Endothelial cell of umbilical vein (primary cell): ENCODE measurements around the gene VSIG4. TPM values are rescaled to one million over a fixed set of nuclear protein-coding genes. Genes with fewer than 3 reads are reported as not detected.

Experiments
- BruUV-seq: library from RNA; stranded (reverse); fragments of 400-500 nt; replicated peaks from 2 replicates; lab custom pipeline; 2021; lab: Mats Ljungman, UMichigan
- CTCF ChIA-PET: fragments of 300-600, 350-600 bp; sonication (Branson Sonifier 250); formaldehyde crosslinking; loops from one replicate; lab custom pipeline; 2021; ENCODE audit warnings: antibody characterized with exemption, inconsistent platforms; lab: Charles Lee
- POLR2A ChIA-PET: fragments of 300-600, 350-600 bp; sonication (Branson Sonifier 250); formaldehyde crosslinking; loops from one replicate; lab custom pipeline; 2021; ENCODE audit warnings: antibody characterized with exemption, inconsistent platforms; lab: Charles Lee
- DNase-seq: peaks from one replicate; pipeline ENCODE4 v3.0.0-alpha.2; 2011; ENCODE audit warnings: low read depth, low spot score
- FAIRE-seq: peaks from 2 replicates; lab custom pipeline; 2011; peaks lifted over from hg19 to GRCh38; lab: Jason Lieb, UNC
- H2AFZ ChIP-seq: 2 replicates; pipeline ENCODE4 v1.6.0; 2012; ENCODE audit warnings: low read depth, low read length, control low read depth, inconsistent platforms
- H3K27ac ChIP-seq: 2 replicates; pipeline ENCODE4 v1.5.1; 2011; ENCODE audit warnings: low read depth, mild to moderate bottlenecking, control low read depth, low read length, moderate library complexity; ENCODE audit not compliant: insufficient read depth
- H3K27me3 ChIP-seq, 2 experiments: 2 replicates each; pipeline versions ENCODE4 v1.6.0 to v1.6.1; 2011; ENCODE audit warnings: low read length in 2 of 2, mixed read lengths in 1 of 2; ENCODE audit not compliant: control insufficient read depth in 2 of 2, insufficient read depth in 2 of 2
- H3K36me3 ChIP-seq, 2 experiments: 2 replicates in 1 of 2; 3 replicates in 1 of 2; pipeline ENCODE4 v1.5.1; 2011; ENCODE audit warnings: low read length in 2 of 2, mild to moderate bottlenecking in 1 of 2, moderate library complexity in 1 of 2; ENCODE audit not compliant: control insufficient read depth in 2 of 2, insufficient read depth in 2 of 2; ENCODE audit errors: extremely low read depth in 1 of 2
- H3K4me1 ChIP-seq: 3 replicates; pipeline ENCODE4 v1.5.1; 2011; ENCODE audit warnings: mild to moderate bottlenecking, low read length; ENCODE audit not compliant: control insufficient read depth, insufficient read depth; ENCODE audit errors: extremely low read depth
- H3K4me2 ChIP-seq: 2 replicates; pipeline ENCODE4 v1.6.1; 2011; ENCODE audit warnings: low read length, control low read depth, mixed read lengths; ENCODE audit not compliant: insufficient read depth
- H3K4me3 ChIP-seq, 3 experiments: fragments of 200-600 bp in 1 of 3; sonication (generic), shearing (Covaris generic) in 1 of 3; replicated peaks in 1 of 3; 2 replicates each; pipeline ENCODE4 v1.5.1; 2011 to 2016; ENCODE audit warnings: control low read depth in 3 of 3, low read length in 3 of 3, mild to moderate bottlenecking in 2 of 3, inconsistent platforms in 1 of 3, low read depth in 1 of 3, moderate library complexity in 1 of 3; ENCODE audit not compliant: insufficient read depth in 1 of 3
- H3K79me2 ChIP-seq: 2 replicates; pipeline ENCODE4 v1.6.0; 2012; ENCODE audit warnings: low read length, inconsistent platforms; ENCODE audit not compliant: control insufficient read depth, insufficient read depth
- H3K9ac ChIP-seq: replicated peaks from 2 replicates; pipeline ENCODE3; 2011; ENCODE audit warnings: low read length, control low read depth; ENCODE audit not compliant: insufficient read depth; ENCODE audit errors: extremely low read depth
- H3K9me1 ChIP-seq: replicated peaks from 3 replicates; pipeline ENCODE4 v1.6.0; 2011; ENCODE audit warnings: mild to moderate bottlenecking, low read length; ENCODE audit not compliant: control insufficient read depth, insufficient read depth; ENCODE audit errors: extremely low read depth
- H3K9me3 ChIP-seq: replicated peaks from 2 replicates; pipeline ENCODE4 v1.5.1; 2012; ENCODE audit warnings: low read length, inconsistent platforms; ENCODE audit not compliant: control insufficient read depth, insufficient read depth
- H4K20me1 ChIP-seq: replicated peaks from 2 replicates; pipeline ENCODE3; 2011; ENCODE audit warnings: mild to moderate bottlenecking, low read length; ENCODE audit not compliant: control insufficient read depth, insufficient read depth; ENCODE audit errors: extremely low read depth
- EZH2 ChIP-seq: IDR thresholded peaks from 2 replicates; pipeline ENCODE4 v1.6.1; 2012; ENCODE audit warnings: borderline replicate concordance, low read depth, mild to moderate bottlenecking, moderate library complexity, low read length, inconsistent platforms; ENCODE audit not compliant: severe bottlenecking
- FOS ChIP-seq: IDR thresholded peaks from 2 replicates; pipeline ENCODE4 v1.6.1; 2011; ENCODE audit warnings: mild to moderate bottlenecking, low read length, moderate library complexity, borderline replicate concordance; ENCODE audit not compliant: insufficient read depth
- GATA2 ChIP-seq: IDR thresholded peaks from 2 replicates; pipeline ENCODE4 v1.7.0; 2011; ENCODE audit warnings: low read depth, mild to moderate bottlenecking, moderate library complexity, mixed read lengths, low read length; ENCODE audit not compliant: insufficient read length, insufficient read depth
- JUN ChIP-seq: IDR thresholded peaks from 2 replicates; pipeline ENCODE4 v1.6.1; 2011; ENCODE audit warnings: borderline replicate concordance, low read depth; ENCODE audit not compliant: insufficient read length, insufficient read depth
- MYC ChIP-seq: IDR thresholded peaks from one replicate; pipeline ENCODE4 v1.6.1; 2011; ENCODE audit warnings: mild to moderate bottlenecking, low read depth, low read length
- POLR2A ChIP-seq: IDR thresholded peaks from 2 replicates; pipeline ENCODE4 v1.6.1; 2012; ENCODE audit warnings: low read depth, mild to moderate bottlenecking, control low read depth, low read length
- POLR2AphosphoS5 ChIP-seq: IDR thresholded peaks from 2 replicates; pipeline ENCODE4 v1.6.1; 2012; ENCODE audit warnings: low read depth, mild to moderate bottlenecking, control low read depth, low read length, moderate library complexity; ENCODE audit not compliant: insufficient read depth
- dilution Hi-C: fragments of 300-500 bp; cut with MboI; formaldehyde crosslinking; loops from one replicate; pipeline ENCODE4 v1.15.0; 2019; ENCODE audit warnings: low sequenced_read_pairs; ENCODE audit not compliant: extremely low pct_ligation_motif_present
- intact Hi-C: fragments of 100-400 bp; cut with micrococcal nuclease; formaldehyde crosslinking; loops from one replicate; pipeline ENCODE4 v1.10.0; 2022
- polyA plus RNA-seq, 4 experiments: library from polyadenylated mRNA; depleted of rRNA in 3 of 4; stranded (reverse) in 3 of 4; unstranded in 1 of 4; fragments of >200 nt; gene quantifications; 2 replicates each; pipeline versions ENCODE4 v1.2.1 to v1.2.3, GENCODE V29; 2011 to 2012; ENCODE audit warnings: missing spikeins in 1 of 4
- total RNA-seq: library from RNA; stranded (reverse); gene quantifications from 2 replicates; pipeline ENCODE4 v1.2.3, GENCODE V29; 2021
- TF ChIP-seq, protein P1 (sequence below): IDR thresholded peaks from 2 replicates; pipeline ENCODE4 v1.6.1; 2011; ENCODE audit not compliant: insufficient read depth, insufficient read length
- TF ChIP-seq, protein P2 (sequence below), 2 donors: IDR thresholded peaks; 1 replicate in 1 of 2; 2 replicates in 1 of 2; pipeline ENCODE4 v1.5.1; 2011; ENCODE audit warnings: low read length in 2 of 2, mild to moderate bottlenecking in 2 of 2, moderate library complexity in 2 of 2, control low read depth in 1 of 2, inconsistent platforms in 1 of 2, low read depth in 1 of 2; ENCODE audit not compliant: insufficient read depth in 1 of 2; ENCODE audit errors: extremely low read depth in 1 of 2

The VSIG4 gene
- total and polyA plus RNA-seq, 2 donors (not counting 3 experiments of a cell fraction or from before 2014, with no cell fraction given) = not detected

- no peaks in the 10 kb centered on the region for H3K4me1 ChIP-seq
- POLR2A ChIA-PET = no interaction called here
- BruUV-seq = no TSS peak
- no peaks in the 10 kb centered on the region for H3K9me3 ChIP-seq
- H3K4me2 ChIP-seq = no peak overlapping the region
- no peaks in the 10 kb centered on the region for H3K79me2 ChIP-seq
- H3K36me3 ChIP-seq = no peaks in the 10 kb centered on the region
- H3K27me3 ChIP-seq = no peaks in the 10 kb centered on the region
- no peak overlapping the region for H2AFZ ChIP-seq
- no peak overlapping the region for H3K4me3 ChIP-seq
- DNase-seq (no peak), FAIRE-seq (no peak)
- dilution Hi-C loops (no loop called here), intact Hi-C loops (no loop called here)
- H3K9me1 ChIP-seq = no peaks in the 10 kb centered on the region
- H3K27ac ChIP-seq = no peak overlapping the region
- TF ChIP-seq FOS (no peak), POLR2A (no peak), GATA2 (no peak), JUN (no peak), EZH2 (no peak), POLR2AphosphoS5 (no peak), MYC (no peak)
- TF ChIP-seq, protein P1, sequence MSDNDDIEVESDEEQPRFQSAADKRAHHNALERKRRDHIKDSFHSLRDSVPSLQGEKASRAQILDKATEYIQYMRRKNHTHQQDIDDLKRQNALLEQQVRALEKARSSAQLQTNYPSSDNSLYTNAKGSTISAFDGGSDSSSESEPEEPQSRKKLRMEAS = no peak
- TF ChIP-seq, protein P2, sequence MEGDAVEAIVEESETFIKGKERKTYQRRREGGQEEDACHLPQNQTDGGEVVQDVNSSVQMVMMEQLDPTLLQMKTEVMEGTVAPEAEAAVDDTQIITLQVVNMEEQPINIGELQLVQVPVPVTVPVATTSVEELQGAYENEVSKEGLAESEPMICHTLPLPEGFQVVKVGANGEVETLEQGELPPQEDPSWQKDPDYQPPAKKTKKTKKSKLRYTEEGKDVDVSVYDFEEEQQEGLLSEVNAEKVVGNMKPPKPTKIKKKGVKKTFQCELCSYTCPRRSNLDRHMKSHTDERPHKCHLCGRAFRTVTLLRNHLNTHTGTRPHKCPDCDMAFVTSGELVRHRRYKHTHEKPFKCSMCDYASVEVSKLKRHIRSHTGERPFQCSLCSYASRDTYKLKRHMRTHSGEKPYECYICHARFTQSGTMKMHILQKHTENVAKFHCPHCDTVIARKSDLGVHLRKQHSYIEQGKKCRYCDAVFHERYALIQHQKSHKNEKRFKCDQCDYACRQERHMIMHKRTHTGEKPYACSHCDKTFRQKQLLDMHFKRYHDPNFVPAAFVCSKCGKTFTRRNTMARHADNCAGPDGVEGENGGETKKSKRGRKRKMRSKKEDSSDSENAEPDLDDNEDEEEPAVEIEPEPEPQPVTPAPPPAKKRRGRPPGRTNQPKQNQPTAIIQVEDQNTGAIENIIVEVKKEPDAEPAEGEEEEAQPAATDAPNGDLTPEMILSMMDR (IDR thresholded peaks at IDR 0.05; ENCODE audit: extremely low read depth in 1 of 2, insufficient read depth in 1 of 2, low read depth in 1 of 2, low read length in 2 of 2) = no peak
- no peak overlapping the region for H3K9ac ChIP-seq
- CTCF ChIA-PET = no interaction called here
- H4K20me1 ChIP-seq = no peaks in the 10 kb centered on the region
These were observed 10.9 kb downstream of the VSIG4 start for GRCh38 chrX:66028936-66029335.
